OCI-LY7 (cell line): ENCODE data around the gene ECD. TPM values are rescaled to one million over a fixed set of nuclear protein-coding genes. Genes with fewer than 3 reads are reported as not detected.

Source experiments
- BruUV-seq: library from RNA; stranded (reverse); fragments of 400-500 nt; replicated peaks from 2 replicates; lab custom pipeline; 2021; lab: Mats Ljungman, UMichigan
- CTCF ChIA-PET: fragments of 300-600 bp; sonication (Branson Sonifier 250); formaldehyde crosslinking; loops from one replicate; lab custom pipeline; 2022; ENCODE audit warnings: antibody characterized with exemption; ENCODE audit not compliant: unreplicated experiment; lab: Charles Lee
- POLR2A ChIA-PET: fragments of 300-600 bp; sonication (Branson Sonifier 250); formaldehyde crosslinking; loops from one replicate; lab custom pipeline; 2022; ENCODE audit warnings: antibody characterized with exemption; lab: Charles Lee
- DNase-seq: peaks from one replicate; pipeline ENCODE4 v3.0.0-alpha.2; 2015; ENCODE audit warnings: low spot score
- H2AFZ ChIP-seq: fragments of 200-600 bp; sonication (generic), shearing (Covaris generic); 2 replicates; pipeline ENCODE4 v1.6.1; 2014; ENCODE audit warnings: mild to moderate bottlenecking, antibody characterized with exemption, low read length, moderate library complexity
- H3K27ac ChIP-seq: fragments of 200-600 bp; sonication (generic); 2 replicates; pipeline ENCODE4 v1.5.1; 2014; ENCODE audit warnings: mixed run types, low read depth, mild to moderate bottlenecking, moderate library complexity, low read length, inconsistent platforms; ENCODE audit not compliant: poor library complexity, severe bottlenecking
- H3K36me3 ChIP-seq: fragments of 200-600 bp; sonication (generic); 2 replicates; pipeline ENCODE4 v1.6.1; 2014; ENCODE audit warnings: mild to moderate bottlenecking, antibody characterized with exemption, low read length, moderate library complexity, mixed read lengths; ENCODE audit not compliant: insufficient read depth
- H3K4me1 ChIP-seq: fragments of 200-600 bp; sonication (generic); 2 replicates; pipeline ENCODE4 v1.5.1; 2014; ENCODE audit warnings: mild to moderate bottlenecking, low read length; ENCODE audit not compliant: insufficient read depth, poor library complexity, severe bottlenecking
- H3K4me2 ChIP-seq: fragments of 200-600 bp; sonication (generic); 2 replicates; pipeline ENCODE4 v1.6.1; 2014; ENCODE audit warnings: mild to moderate bottlenecking, low read length
- H3K4me3 ChIP-seq: fragments of 200-600 bp; sonication (generic); 2 replicates; pipeline ENCODE4 v1.5.1; 2014; ENCODE audit warnings: mild to moderate bottlenecking, low read depth, low read length; ENCODE audit not compliant: poor library complexity, severe bottlenecking
- H3K79me2 ChIP-seq: fragments of 200-600 bp; sonication (generic); 2 replicates; pipeline ENCODE4 v1.6.1; 2016; ENCODE audit warnings: low read depth, mild to moderate bottlenecking, low read length, moderate library complexity, mixed read lengths; ENCODE audit not compliant: insufficient read depth
- H3K9me2 ChIP-seq: fragments of 200-600 bp; sonication (generic); 2 replicates; pipeline ENCODE4 v1.6.1; 2016; ENCODE audit warnings: mild to moderate bottlenecking, low read length, mixed read lengths; ENCODE audit not compliant: insufficient read depth
- H3K9me3 ChIP-seq: fragments of 200-600 bp; sonication (generic); 2 replicates; pipeline ENCODE4 v1.6.1; 2014; ENCODE audit warnings: mild to moderate bottlenecking, mixed run types, low read length, mixed read lengths
- H4K20me1 ChIP-seq: fragments of 200-600 bp; sonication (generic); 2 replicates; pipeline ENCODE4 v1.6.1; 2014; ENCODE audit warnings: mild to moderate bottlenecking, antibody characterized with exemption, low read length, moderate library complexity, mixed read lengths; ENCODE audit not compliant: insufficient read depth
- CTCF ChIP-seq: fragments of 200-600 bp; sonication (generic); conservative IDR thresholded peaks from 2 replicates; pipeline ENCODE4 v1.5.1; 2014; ENCODE audit warnings: mild to moderate bottlenecking, antibody characterized with exemption, low read length, moderate library complexity, mixed read lengths
- EZH2phosphoT487 ChIP-seq: fragments of 200-600 bp; sonication (generic); IDR thresholded peaks from 2 replicates; pipeline ENCODE4 v1.6.1; 2018; ENCODE audit warnings: low read depth, borderline replicate concordance, mild to moderate bottlenecking, mixed run types, antibody characterized with exemption, low read length, moderate library complexity, mixed read lengths
- intact Hi-C: fragments of 100-400 bp; cut with micrococcal nuclease; formaldehyde crosslinking; loops from one replicate; pipeline ENCODE4 v1.10.0; 2022; ENCODE audit not compliant: unreplicated experiment
- total RNA-seq, 2 experiments: library from RNA; depleted of rRNA in 1 of 2; stranded (reverse); fragments of >200 nt in 1 of 2; shearing (Covaris generic) in 1 of 2; gene quantifications; 2 replicates each; pipeline ENCODE4 v1.2.3, GENCODE V29; 2014 to 2022

Gene ECD
- total RNA-seq, 2 experiments from 2014 or later = 24.6 to 26.0 TPM

- Histone ChIP-seq H3K4me2 (peak overlapping the region; percentile 71), H3K9me3 (no peaks in the 10 kb centered on the region; the same call in 1 of the 2 replicates), H2AFZ (peak overlapping the region; percentile 58), H3K4me1 (peaks cover 5% of the 10 kb centered on the region), H3K4me3 (peak overlapping the region; percentile 86), H3K27ac (peak overlapping the region; percentile 51), H3K9me2 (no peaks in the 10 kb centered on the region), H3K79me2 (peaks cover 51% of the 10 kb centered on the region), H3K36me3 (peaks cover 17% of the 10 kb centered on the region), H4K20me1 (no peaks in the 10 kb centered on the region)
- ChIA-PET CTCF (no interaction called here), POLR2A (interaction anchor here (0.5 to 3.5 kb wide), 9 partner anchors 10 to 477 kb away, joined by 3 to 23 read pairs (median 4); partner anchors contain the start of genes CFAP70 and P4HA1)
- TF ChIP-seq CTCF (no peak), EZH2phosphoT487 (no peak)
- intact Hi-C loops = loop anchor here (5.0 kb wide), 1 partner anchor 79 kb away; the partner anchor contains the start of gene DNAJC9
- BruUV-seq = TSS peak; percentile 58
- no peak for DNase-seq
Observed at GRCh38 chr10:73168465-73168803, 626 bp upstream of the ECD start.

DNA sequence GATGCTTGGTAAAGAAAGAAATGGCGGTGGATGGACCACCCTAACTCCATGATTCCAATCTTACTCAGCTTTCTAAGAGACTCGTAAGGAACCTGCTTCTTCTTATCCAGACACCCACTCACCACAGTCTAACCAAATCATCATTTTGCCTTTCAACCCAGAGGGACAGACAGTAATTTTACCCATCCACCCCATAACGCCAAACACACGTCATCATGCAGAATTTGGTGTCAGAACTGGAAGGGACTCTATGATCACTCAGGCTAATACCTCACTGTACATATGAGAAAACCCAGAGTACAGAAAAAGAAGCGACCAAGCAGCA, 388 bp downstream of the ECD start:
- Histone ChIP-seq H3K4me2 (peak overlapping the region; percentile 71), H3K4me3 (peak overlapping the region; percentile 86), H3K9me2 (no peaks in the 10 kb centered on the region), H3K27ac (peak overlapping the region; percentile 51), H3K36me3 (peaks cover 28% of the 10 kb centered on the region), H2AFZ (peak overlapping the region; percentile 58), H3K4me1 (peaks cover 5% of the 10 kb centered on the region), H3K79me2 (peaks cover 61% of the 10 kb centered on the region), H4K20me1 (no peaks in the 10 kb centered on the region), H3K9me3 (no peaks in the 10 kb centered on the region; the same call in 1 of the 2 replicates)
- TF ChIP-seq CTCF (no peak), EZH2phosphoT487 (no peak)
- BruUV-seq = TSS peak; percentile 76
- ChIA-PET POLR2A (interaction anchor here (0.6 kb wide), 1 partner anchor 315 kb away, joined by 3 read pairs; no protein-coding TSS in a partner anchor), CTCF (no interaction called here)
- intact Hi-C loops = loop anchor here (5.0 kb wide), 1 partner anchor 80 kb away; the partner anchor contains the start of gene DNAJC9
- no peak for DNase-seq

DNA sequence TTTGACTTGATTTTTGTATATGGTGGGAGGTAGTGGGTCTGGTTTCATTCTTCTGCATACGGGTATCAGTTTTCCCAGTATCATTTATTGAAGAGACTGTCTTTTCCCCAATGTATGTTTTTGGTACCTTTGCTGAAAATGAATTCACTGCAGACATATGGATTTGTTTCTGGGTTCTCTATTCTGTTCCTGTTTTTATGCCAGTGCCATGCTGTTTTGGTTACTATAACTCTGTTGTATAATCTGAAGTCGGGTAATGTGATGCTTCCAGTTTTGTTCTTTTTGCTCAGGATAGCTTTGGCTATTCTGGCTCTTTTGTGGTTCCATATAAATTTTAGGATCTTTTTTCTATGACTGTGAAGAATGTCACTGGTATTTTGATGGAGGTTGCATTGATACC, 836 bp downstream of the ECD start:
- intact Hi-C loops = loop anchor here (5.0 kb wide), 1 partner anchor 80 kb away; the partner anchor contains the start of gene DNAJC9
- no peak overlapping the region for H3K27ac ChIP-seq
- ChIA-PET CTCF (no interaction called here), POLR2A (interaction anchor here (0.6 kb wide), 1 partner anchor 316 kb away, joined by 3 read pairs; no protein-coding TSS in a partner anchor)
- no TSS peak for BruUV-seq
- DNase-seq = no peak
- H2AFZ ChIP-seq = no peak overlapping the region
- peak overlapping the region; percentile 86 for H3K4me3 ChIP-seq
- H3K4me1 ChIP-seq = peaks cover 5% of the 10 kb centered on the region
- H3K79me2 ChIP-seq = peaks cover 65% of the 10 kb centered on the region
- TF ChIP-seq EZH2phosphoT487 (no peak), CTCF (no peak)
- H4K20me1 ChIP-seq = no peaks in the 10 kb centered on the region
- peaks cover 32% of the 10 kb centered on the region for H3K36me3 ChIP-seq
- peak overlapping the region; percentile 71 for H3K4me2 ChIP-seq
- no peaks in the 10 kb centered on the region for H3K9me2 ChIP-seq
- no peaks in the 10 kb centered on the region; the same call in 1 of the 2 replicates for H3K9me3 ChIP-seq
